Stimulated activated effector memory CD8-positive, alpha-beta T cell treated with anti-CD3 and anti-CD28 coated beads, Interleukin-12 subunit alpha, Interleukin-12 subunit beta, amount 100 ng/mL, for 72 hours (primary cell): ENCODE results near the gene CPHXL2.
A peak's percentile ranks its signal among the peaks of the same experiment; 100 is the strongest.

Experiments
- ATAC-seq: fragments of 150-1000 bp; cut with Tn5 transposase; 2 replicates; pipeline ENCODE4 v1.10.0; 2021
- DNase-seq, 2 donors: peaks; one replicate each; pipeline ENCODE4 v3.0.0; 2021 to 2022; ENCODE audit warnings: low spot score in 2 of 2
- H3K27ac Mint-ChIP-seq: one replicate; pipeline ENCODE4 v1.8.0; 2022; ENCODE audit warnings: mild to moderate bottlenecking, mixed read lengths
- H3K36me3 Mint-ChIP-seq: one replicate; pipeline ENCODE4 v1.8.0; 2022; ENCODE audit warnings: mild to moderate bottlenecking, mixed read lengths
- H3K4me1 Mint-ChIP-seq: one replicate; pipeline ENCODE4 v1.8.0; 2022; ENCODE audit warnings: mixed read lengths
- H3K4me3 Mint-ChIP-seq: one replicate; pipeline ENCODE4 v1.8.0; 2022; ENCODE audit warnings: mild to moderate bottlenecking, mixed read lengths
- H3K9me3 Mint-ChIP-seq: one replicate; pipeline ENCODE4 v1.8.0; 2022; ENCODE audit warnings: mixed read lengths

The CPHXL2 gene

GRCh38 chr16:75658175-75658574 is 18.6 kb downstream of the CPHXL2 start:
- Mint-ChIP-seq H3K9me3 (no peaks in the 10 kb centered on the region), H3K4me3 (no peak overlapping the region), H3K4me1 (peaks cover 25% of the 10 kb centered on the region), H3K27ac (no peak overlapping the region), H3K36me3 (peaks cover 76% of the 10 kb centered on the region)
- ATAC-seq (no peak), DNase-seq (no peak)

GRCh38 chr16:75653922-75654321 is 22.9 kb downstream of the CPHXL2 start:
- ATAC-seq (no peak), DNase-seq (no peak)
- H3K4me1 Mint-ChIP-seq: peaks cover 59% of the 10 kb centered on the region
- no peaks in the 10 kb centered on the region for H3K9me3 Mint-ChIP-seq
- H3K36me3 Mint-ChIP-seq: peaks cover 91% of the 10 kb centered on the region
- peak overlapping the region; percentile 9 for H3K4me3 Mint-ChIP-seq
- peak overlapping the region; percentile 60 for H3K27ac Mint-ChIP-seq

GRCh38 chr16:75648265-75649076 is 28.3 kb downstream of the CPHXL2 start:
- H3K36me3 Mint-ChIP-seq: peaks cover 89% of the 10 kb centered on the region
- H3K9me3 Mint-ChIP-seq: no peaks in the 10 kb centered on the region
- peak; percentile 71 to 93 for DNase-seq
- H3K4me1 Mint-ChIP-seq: peaks cover 54% of the 10 kb centered on the region
- H3K27ac Mint-ChIP-seq: peak overlapping the region; percentile 99
- H3K4me3 Mint-ChIP-seq: peak overlapping the region; percentile 99
- ATAC-seq: peak; percentile 48

DNA sequence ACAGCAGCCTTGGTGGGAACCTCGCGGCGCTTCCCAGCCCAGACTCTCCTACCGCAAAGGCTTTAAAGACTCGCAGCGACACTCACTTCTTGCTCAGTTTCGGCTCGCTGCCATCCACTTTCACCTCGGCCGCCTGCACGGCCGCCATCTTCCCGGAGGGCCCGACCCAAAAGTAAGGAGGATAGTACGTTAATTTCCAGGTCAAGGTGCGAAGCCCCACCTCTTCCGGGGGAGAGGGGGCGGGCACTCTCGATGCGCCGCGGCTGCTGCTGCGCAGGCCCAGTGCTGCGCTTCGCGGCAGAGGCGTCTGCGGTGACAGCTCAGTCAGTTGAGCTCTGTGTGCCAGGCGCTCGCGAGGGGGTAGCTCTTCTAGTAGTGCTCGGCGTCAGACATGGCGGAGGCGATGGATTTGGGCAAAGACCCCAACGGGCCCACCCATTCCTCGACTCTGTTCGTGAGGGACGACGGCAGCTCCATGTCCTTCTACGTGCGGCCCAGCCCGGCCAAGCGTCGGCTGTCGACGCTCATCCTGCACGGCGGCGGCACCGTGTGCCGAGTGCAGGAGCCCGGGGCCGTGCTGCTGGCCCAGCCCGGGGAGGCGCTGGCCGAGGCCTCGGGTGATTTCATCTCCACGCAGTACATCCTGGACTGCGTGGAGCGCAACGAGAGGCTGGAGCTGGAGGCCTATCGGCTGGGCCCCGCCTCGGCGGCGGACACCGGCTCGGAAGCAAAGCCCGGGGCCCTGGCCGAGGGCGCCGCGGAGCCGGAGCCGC is 29.1 kb downstream of the CPHXL2 start, which contains the start of the genes KARS1 and TERF2IP:
KARS1 (minus strand) TSS at position 174 of the 773 bp plus-strand sequence; CDS start at position 148, 26 bp downstream.
TERF2IP (plus strand) TSS at position 282 of the 773 bp plus-strand sequence; CDS start at position 392, 110 bp downstream.
- peak; percentile 94 for ATAC-seq
- Mint-ChIP-seq H3K4me3 (peak within 1 kb of the TSS; percentile 99), H3K9me3 (no peaks in the 10 kb centered on the region), H3K36me3 (peaks cover 89% of the 10 kb centered on the region), H3K27ac (peak within 1 kb of the TSS; percentile 99), H3K4me1 (peaks cover 47% of the 10 kb centered on the region)
- peak; percentile 86 to 95 for DNase-seq

GRCh38 chr16:75647112-75647491 is 29.7 kb downstream of the CPHXL2 start:
- Mint-ChIP-seq H3K9me3 (no peaks in the 10 kb centered on the region), H3K4me3 (peak overlapping the region; percentile 99), H3K36me3 (peaks cover 89% of the 10 kb centered on the region), H3K4me1 (peaks cover 42% of the 10 kb centered on the region), H3K27ac (peak overlapping the region; percentile 99)
- ATAC-seq: no peak
- no peak for DNase-seq

DNA sequence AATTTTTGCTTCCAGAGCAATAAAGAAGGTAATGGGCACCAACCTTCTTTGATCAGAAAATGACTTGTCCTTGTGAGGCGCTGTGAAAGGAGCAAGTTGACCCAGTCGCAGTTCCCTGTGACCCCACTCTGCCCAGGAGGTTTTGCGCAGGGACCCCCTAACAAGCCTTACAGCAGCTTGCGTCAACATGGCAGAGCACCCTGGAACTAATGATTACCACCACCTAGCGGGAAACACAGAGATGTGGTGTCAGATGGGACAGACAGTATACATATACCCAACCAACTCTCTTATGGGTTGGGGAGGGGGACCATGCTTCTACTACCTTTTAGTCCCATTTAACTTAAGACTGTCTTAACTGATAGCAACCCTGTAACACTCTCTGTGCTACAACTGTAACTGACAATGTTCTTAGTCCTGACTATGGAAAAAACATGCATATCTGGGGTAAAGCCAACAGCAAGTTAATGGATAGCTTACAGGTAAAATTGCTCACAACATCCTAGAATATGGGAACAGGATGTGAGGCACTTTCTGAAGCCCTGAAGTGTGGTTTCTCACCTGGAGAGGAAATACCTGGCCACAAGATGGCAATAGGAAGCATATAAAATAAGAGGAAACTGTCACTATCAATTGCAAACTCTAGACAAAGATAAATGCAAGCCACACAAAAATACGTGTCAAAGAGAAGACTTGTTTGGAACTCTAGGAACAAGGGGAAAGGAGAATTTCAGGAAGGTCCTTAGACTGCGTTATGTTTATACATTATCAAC is 32.4 kb downstream of the CPHXL2 start:
- no peak for DNase-seq

GRCh38 chr16:75640598-75640997 is 36.2 kb downstream of the CPHXL2 start:
- Mint-ChIP-seq H3K4me3 (no peak overlapping the region), H3K4me1 (peaks cover 34% of the 10 kb centered on the region), H3K36me3 (peaks cover 100% of the 10 kb centered on the region), H3K27ac (no peak overlapping the region), H3K9me3 (no peaks in the 10 kb centered on the region)
- no peak for ATAC-seq
- DNase-seq: no peak

More for the DNA sequence above, 32.4 kb downstream of the CPHXL2 start:
- Mint-ChIP-seq H3K4me3 (peak overlapping the region; percentile 99), H3K9me3 (no peaks in the 10 kb centered on the region), H3K4me1 (peaks cover 24% of the 10 kb centered on the region), H3K27ac (peak overlapping the region; percentile 75), H3K36me3 (peaks cover 95% of the 10 kb centered on the region)
- ATAC-seq: no peak

DNA sequence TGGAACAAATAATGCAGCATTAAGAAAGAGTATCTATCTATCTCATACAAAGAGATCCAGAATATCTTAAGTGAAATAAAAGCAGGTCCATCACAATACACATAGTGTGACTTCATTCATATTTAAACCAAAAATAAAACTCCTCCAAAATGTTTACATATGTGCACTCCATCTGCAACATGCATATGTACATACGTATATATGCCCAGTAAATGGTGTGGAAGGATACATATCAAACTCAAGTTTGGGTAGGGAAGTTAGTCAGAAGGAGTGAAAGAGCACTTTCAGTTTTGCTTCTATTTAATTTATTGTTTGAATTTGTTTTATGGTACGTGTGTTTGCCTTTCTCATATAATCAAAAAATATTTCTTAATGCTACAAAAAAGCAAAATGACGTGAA is 41.8 kb downstream of the CPHXL2 start:
- H3K9me3 Mint-ChIP-seq: no peaks in the 10 kb centered on the region
- peaks cover 100% of the 10 kb centered on the region for H3K36me3 Mint-ChIP-seq
- no peak overlapping the region for H3K4me3 Mint-ChIP-seq
- ATAC-seq: no peak
- DNase-seq: no peak
- peaks cover 11% of the 10 kb centered on the region for H3K4me1 Mint-ChIP-seq
- H3K27ac Mint-ChIP-seq: no peak overlapping the region

- DNase-seq: no peak
- no peak for ATAC-seq
- H3K36me3 Mint-ChIP-seq: peaks cover 100% of the 10 kb centered on the region
- no peak overlapping the region for H3K27ac Mint-ChIP-seq
- H3K4me3 Mint-ChIP-seq: no peak overlapping the region
- no peaks in the 10 kb centered on the region for H3K9me3 Mint-ChIP-seq
- H3K4me1 Mint-ChIP-seq: peaks cover 26% of the 10 kb centered on the region
These were observed 44.0 kb downstream of the CPHXL2 start for GRCh38 chr16:75632857-75633256.

DNA sequence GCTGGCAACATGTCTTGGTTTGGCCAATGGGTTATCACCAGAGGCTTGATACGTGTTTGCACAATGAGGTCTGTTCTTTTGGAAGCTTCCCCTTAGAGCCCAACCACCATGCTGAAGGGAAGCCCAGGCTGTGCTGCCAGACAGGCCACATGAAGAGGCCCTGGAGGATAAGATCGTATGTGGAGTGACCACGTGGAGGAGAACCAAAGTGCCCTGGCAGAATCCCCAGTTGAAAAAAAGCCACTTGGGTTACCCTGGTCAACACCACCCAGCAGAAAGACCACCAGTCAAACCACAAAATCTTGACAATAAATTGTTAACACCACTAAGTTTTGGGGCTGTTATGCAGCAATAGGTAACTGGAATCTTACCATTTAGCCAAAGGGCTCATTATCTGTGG is 46.8 kb downstream of the CPHXL2 start:
- no peak for ATAC-seq
- H3K4me1 Mint-ChIP-seq: peaks cover 37% of the 10 kb centered on the region

DNA sequence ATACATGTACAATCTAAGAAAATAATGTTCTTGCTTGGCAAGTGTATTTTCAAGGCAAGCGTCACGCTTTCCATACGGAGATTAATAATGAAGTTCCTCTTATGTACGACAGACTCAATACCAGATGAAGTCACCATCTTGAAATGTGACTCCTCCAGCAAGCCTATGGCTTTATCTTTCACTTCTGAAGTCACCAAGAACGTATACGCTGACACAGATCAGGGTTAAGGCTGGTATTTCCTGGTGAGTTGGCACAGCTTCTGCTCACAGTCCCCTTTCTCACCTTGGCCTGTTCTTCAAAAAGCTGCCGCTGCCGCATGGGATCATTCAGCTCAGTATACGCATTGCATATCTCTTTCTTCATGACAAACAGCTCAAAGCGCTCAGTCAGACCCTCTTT is 47.7 kb downstream of the CPHXL2 start:
- peaks cover 99% of the 10 kb centered on the region for H3K36me3 Mint-ChIP-seq
- no peak overlapping the region for H3K4me3 Mint-ChIP-seq
- peaks cover 37% of the 10 kb centered on the region for H3K4me1 Mint-ChIP-seq
- DNase-seq (no peak), ATAC-seq (peak; percentile 62)
- H3K9me3 Mint-ChIP-seq: no peaks in the 10 kb centered on the region
- H3K27ac Mint-ChIP-seq: peak overlapping the region; percentile 75

More for the DNA sequence above, 46.8 kb downstream of the CPHXL2 start:
- H3K36me3 Mint-ChIP-seq: peaks cover 100% of the 10 kb centered on the region
- no peaks in the 10 kb centered on the region for H3K9me3 Mint-ChIP-seq
- no peak overlapping the region for H3K4me3 Mint-ChIP-seq
- peak overlapping the region; percentile 26 for H3K27ac Mint-ChIP-seq
- no peak for DNase-seq

- H3K9me3 Mint-ChIP-seq: no peaks in the 10 kb centered on the region
- peaks cover 92% of the 10 kb centered on the region for H3K36me3 Mint-ChIP-seq
- DNase-seq (no peak), ATAC-seq (no peak)
- peak overlapping the region; percentile 75 for H3K27ac Mint-ChIP-seq
- peaks cover 37% of the 10 kb centered on the region for H3K4me1 Mint-ChIP-seq
- H3K4me3 Mint-ChIP-seq: no peak overlapping the region
These were observed 48.5 kb downstream of the CPHXL2 start for GRCh38 chr16:75628351-75628750.

GRCh38 chr16:75627851-75628250 is 49.0 kb downstream of the CPHXL2 start:
- H3K4me1 Mint-ChIP-seq: peaks cover 37% of the 10 kb centered on the region
- peaks cover 92% of the 10 kb centered on the region for H3K36me3 Mint-ChIP-seq
- ATAC-seq (no peak), DNase-seq (no peak)
- H3K27ac Mint-ChIP-seq: peak overlapping the region; percentile 75
- H3K9me3 Mint-ChIP-seq: no peaks in the 10 kb centered on the region
- no peak overlapping the region for H3K4me3 Mint-ChIP-seq

GRCh38 chr16:75626806-75627205 is 50.0 kb downstream of the CPHXL2 start:
- peaks cover 84% of the 10 kb centered on the region for H3K36me3 Mint-ChIP-seq
- ATAC-seq: no peak
- peak overlapping the region; percentile 75 for H3K27ac Mint-ChIP-seq
- no peak overlapping the region for H3K4me3 Mint-ChIP-seq
- H3K4me1 Mint-ChIP-seq: peaks cover 39% of the 10 kb centered on the region
- no peak for DNase-seq
- H3K9me3 Mint-ChIP-seq: no peaks in the 10 kb centered on the region

DNA sequence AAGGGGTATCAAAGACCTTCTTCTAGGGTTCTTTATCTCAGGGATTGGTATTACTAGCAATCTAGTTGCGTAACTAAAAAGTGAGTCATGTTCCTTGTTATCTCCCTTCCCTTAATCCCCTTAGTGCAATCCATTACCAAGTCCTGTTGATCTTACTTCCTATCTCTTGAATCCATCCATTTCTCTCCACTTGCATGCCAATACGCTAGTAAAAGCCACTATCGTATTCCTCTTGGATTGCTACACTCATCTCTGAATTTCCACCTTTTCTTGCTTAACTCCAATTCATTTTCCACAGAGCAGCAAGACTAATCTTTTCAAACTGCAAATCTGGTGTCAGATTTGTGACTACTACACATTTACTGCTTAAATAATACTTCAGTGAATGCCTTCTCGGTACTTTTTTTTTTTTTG is 51.9 kb downstream of the CPHXL2 start:
- no peak for ATAC-seq
- Mint-ChIP-seq H3K4me1 (peaks cover 57% of the 10 kb centered on the region), H3K27ac (peak overlapping the region; percentile 75), H3K4me3 (no peak overlapping the region), H3K36me3 (peaks cover 83% of the 10 kb centered on the region), H3K9me3 (no peaks in the 10 kb centered on the region)
- DNase-seq: no peak
